ENCODE measurements around the gene ST3GAL2.
"Not testable (repeated sequence)": the region's sequence is repeated elsewhere in the genome, so short reads cannot be mapped to it uniquely, and the experiment has no call there.

The ST3GAL2 gene

GRCh38 chr16:70418274-70418992 is 20.5 kb downstream of the ST3GAL2 start:
- Histone ChIP-seq H3K9me3 (no peaks in the 10 kb centered on the region), H3K4me1 (ENCODE audit: control insufficient read depth in 1 of 2, insufficient read depth in 1 of 2, low read depth in 1 of 2, low read length in 1 of 2) (peaks cover 68 to 70% of the 10 kb centered on the region in 2 experiments), H3K27ac (peak overlapping the region; percentile 99), H3K4me3 (ENCODE audit: low read depth in 1 of 2, low read length in 1 of 2) (peak overlapping the region in 1 of 2 experiments; percentile 23), H3K36me3 (peaks cover 7% of the 10 kb centered on the region), H3K27me3 (no peaks in the 10 kb centered on the region)
- no peak for TF ChIP-seq CTCF (IDR thresholded peaks at IDR 0.05)

- peaks cover 9% of the 10 kb centered on the region for H3K36me3 ChIP-seq
- H3K9me3 ChIP-seq: no peaks in the 10 kb centered on the region
- peak overlapping the region; percentile 99 for H3K27ac ChIP-seq
- TF ChIP-seq CTCF (IDR thresholded peaks at IDR 0.05): no peak
- H3K27me3 ChIP-seq: no peaks in the 10 kb centered on the region
- H3K4me1 ChIP-seq (ENCODE audit: control insufficient read depth in 1 of 2, insufficient read depth in 1 of 2, low read depth in 1 of 2, low read length in 1 of 2): peaks cover 60 to 62% of the 10 kb centered on the region in 2 experiments
- H3K4me3 ChIP-seq (ENCODE audit: low read depth in 1 of 2, low read length in 1 of 2): no peak overlapping the region
Observed at GRCh38 chr16:70417661-70418060, 21.2 kb downstream of the ST3GAL2 start.

GRCh38 chr16:70416748-70417616 is 21.9 kb downstream of the ST3GAL2 start:
- no peak for TF ChIP-seq CTCF (IDR thresholded peaks at IDR 0.05)

GRCh38 chr16:70413572-70413971 is 25.3 kb downstream of the ST3GAL2 start:
- not testable (repeated sequence) for H3K27ac ChIP-seq
- H3K36me3 ChIP-seq: peaks cover 28% of the 10 kb centered on the region

More at GRCh38 chr16:70416748-70417616, 21.9 kb downstream of the ST3GAL2 start:
- H3K4me3 ChIP-seq (ENCODE audit: low read depth in 1 of 2, low read length in 1 of 2): no peak overlapping the region
- H3K9me3 ChIP-seq: no peaks in the 10 kb centered on the region
- peaks cover 53 to 55% of the 10 kb centered on the region in 2 experiments for H3K4me1 ChIP-seq (ENCODE audit: control insufficient read depth in 1 of 2, insufficient read depth in 1 of 2, low read depth in 1 of 2, low read length in 1 of 2)
- H3K27ac ChIP-seq: no peak overlapping the region
- H3K36me3 ChIP-seq: peaks cover 16% of the 10 kb centered on the region
- H3K27me3 ChIP-seq: no peaks in the 10 kb centered on the region

GRCh38 chr16:70412385-70412784 is 26.5 kb downstream of the ST3GAL2 start:
- Histone ChIP-seq H3K36me3 (peaks cover 24% of the 10 kb centered on the region), H3K4me3 (ENCODE audit: low read depth in 1 of 2, low read length in 1 of 2) (no peak overlapping the region), H3K9me3 (no peaks in the 10 kb centered on the region), H3K27me3 (no peaks in the 10 kb centered on the region), H3K4me1 (ENCODE audit: control insufficient read depth in 1 of 2, insufficient read depth in 1 of 2, low read depth in 1 of 2, low read length in 1 of 2) (peaks cover 17 to 23% of the 10 kb centered on the region in 2 experiments), H3K27ac (no peak overlapping the region)
- TF ChIP-seq CTCF (IDR thresholded peaks at IDR 0.05): no peak

More at GRCh38 chr16:70413572-70413971, 25.3 kb downstream of the ST3GAL2 start:
- not testable (repeated sequence) for H3K9me3 ChIP-seq; H3K4me3 ChIP-seq (ENCODE audit: low read depth in 1 of 2, low read length in 1 of 2); H3K27me3 ChIP-seq
- H3K4me1 ChIP-seq (ENCODE audit: control insufficient read depth in 1 of 2, insufficient read depth in 1 of 2, low read depth in 1 of 2, low read length in 1 of 2): peaks cover 23 to 27% of the 10 kb centered on the region in 2 experiments
